Cerebellar nuclear complex (tissue), 1 donor: ENCODE measurements around the gene ACAP3.

Source experiments
- DNase-seq, 2 experiments: peaks; one replicate each; lab custom pipeline; 2025; lab: John Stamatoyannopoulos, UW

ACAP3 gene

GRCh38 chr1:1300352-1300739, 7.4 kb downstream of the ACAP3 start:
- DNase-seq: no peak

GRCh38 chr1:1299686-1300351, 7.9 kb downstream of the ACAP3 start:
- DNase-seq: no peak

GRCh38 chr1:1298861-1299685, 8.7 kb downstream of the ACAP3 start:
- DNase-seq: peak in 1 of 2 experiments; percentile 31

GRCh38 chr1:1297802-1298424, 9.8 kb downstream of the ACAP3 start:
- DNase-seq: no peak

GRCh38 chr1:1296070-1297061, 11.4 kb downstream of the ACAP3 start:
- DNase-seq: no peak

GRCh38 chr1:1295154-1295923, 12.4 kb downstream of the ACAP3 start:
- no peak for DNase-seq

- no peak for DNase-seq
Measured at GRCh38 chr1:1294250-1294890, 13.4 kb downstream of the ACAP3 start.

GRCh38 chr1:1293263-1294249, 14.2 kb downstream of the ACAP3 start:
- no peak for DNase-seq

- no peak for DNase-seq
Measured at GRCh38 chr1:1292851-1293250, 14.9 kb downstream of the ACAP3 start.

- no peak for DNase-seq
Measured at GRCh38 chr1:1292442-1292779, 15.3 kb downstream of the ACAP3 start.

- peak in 1 of 2 experiments; percentile 67 for DNase-seq
Measured at GRCh38 chr1:1291548-1292441, 15.9 kb downstream of the ACAP3 start.

- DNase-seq: no peak
Measured at GRCh38 chr1:1291023-1291528, 16.7 kb downstream of the ACAP3 start.

- DNase-seq: no peak
Measured at GRCh38 chr1:1290238-1290731, 17.4 kb downstream of the ACAP3 start.

- no peak for DNase-seq
Measured at GRCh38 chr1:1287288-1288110, 20.2 kb downstream of the ACAP3 start.

- no peak for DNase-seq
Measured at GRCh38 chr1:1286313-1287261, 21.1 kb downstream of the ACAP3 start.
